ENCODE results near the gene GAR1.

DNA sequence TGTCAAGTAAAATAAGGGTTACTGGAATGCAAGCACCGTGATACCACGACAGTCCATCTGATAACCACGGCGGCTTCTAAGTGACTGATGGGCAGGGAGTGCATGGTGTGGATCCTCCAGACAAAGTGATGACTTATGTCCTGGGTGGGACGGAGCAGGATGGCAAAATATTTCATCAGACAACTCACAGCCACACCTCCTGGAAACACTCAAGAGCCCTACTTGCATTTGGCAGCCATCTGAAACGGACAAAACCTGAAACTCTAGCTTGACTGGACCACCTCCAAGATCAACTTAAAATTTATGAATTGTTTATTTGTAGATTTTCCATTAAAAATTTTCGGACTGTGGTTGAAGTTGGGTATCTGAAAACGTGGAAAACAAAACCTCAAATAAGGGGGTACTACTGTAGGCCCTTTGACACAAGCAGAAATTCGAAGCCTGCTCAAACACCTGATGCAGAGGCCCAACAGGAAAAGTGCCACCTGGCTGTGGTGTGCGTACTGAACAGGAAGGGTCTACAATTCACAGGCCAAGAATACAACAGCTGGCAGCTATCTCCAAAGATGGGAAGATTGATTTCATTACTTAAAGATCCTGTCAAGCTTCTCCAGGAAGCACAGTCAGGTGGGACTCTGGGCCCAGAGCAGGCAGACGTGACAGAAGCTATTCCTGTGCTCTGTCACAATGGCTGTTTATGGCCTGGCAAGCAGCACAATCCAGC, 58.4 kb downstream of the GAR1 start:
- TF ChIP-seq ZNF121 (CRISPR knock-in tag; conservative IDR thresholded peaks at IDR 0.05) = no peak
- TF ChIP-seq NFYB (IDR thresholded peaks at IDR 0.05; ENCODE audit: extremely low read depth, insufficient read length) = no peak
- no peak for TF ChIP-seq XRCC5 (IDR thresholded peaks at IDR 0.05; ENCODE audit: low read depth, low read length)
- TF ChIP-seq, protein P1, sequence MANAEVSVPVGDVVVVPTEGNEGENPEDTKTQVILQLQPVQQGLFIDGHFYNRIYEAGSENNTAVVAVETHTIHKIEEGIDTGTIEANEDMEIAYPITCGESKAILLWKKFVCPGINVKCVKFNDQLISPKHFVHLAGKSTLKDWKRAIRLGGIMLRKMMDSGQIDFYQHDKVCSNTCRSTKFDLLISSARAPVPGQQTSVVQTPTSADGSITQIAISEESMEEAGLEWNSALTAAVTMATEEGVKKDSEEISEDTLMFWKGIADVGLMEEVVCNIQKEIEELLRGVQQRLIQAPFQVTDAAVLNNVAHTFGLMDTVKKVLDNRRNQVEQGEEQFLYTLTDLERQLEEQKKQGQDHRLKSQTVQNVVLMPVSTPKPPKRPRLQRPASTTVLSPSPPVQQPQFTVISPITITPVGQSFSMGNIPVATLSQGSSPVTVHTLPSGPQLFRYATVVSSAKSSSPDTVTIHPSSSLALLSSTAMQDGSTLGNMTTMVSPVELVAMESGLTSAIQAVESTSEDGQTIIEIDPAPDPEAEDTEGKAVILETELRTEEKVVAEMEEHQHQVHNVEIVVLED (CRISPR knock-in tag; IDR thresholded peaks at IDR 0.05) = no peak
- TF ChIP-seq KDM1A (IDR thresholded peaks at IDR 0.05) = no peak
- TF ChIP-seq ZNF639 (CRISPR knock-in tag; conservative IDR thresholded peaks at IDR 0.05 in 1 of 2, IDR thresholded peaks at IDR 0.05 in 1 of 2) = no peak
- no peak for TF ChIP-seq POU5F1 (IDR thresholded peaks at IDR 0.05; ENCODE audit: borderline replicate concordance, low read depth, low read length, partially characterized antibody)
- TF ChIP-seq NELFE (IDR thresholded peaks at IDR 0.05; ENCODE audit: insufficient read depth, insufficient read length) = no peak

All from K562 (cell line).